Mononuclear cell (primary cell): ENCODE results near the gene ENG. TPM values are rescaled to one million over a fixed set of nuclear protein-coding genes. Genes with fewer than 3 reads are reported as not detected.

Experiments used
- H3K27me3 ChIP-seq: 2 replicates; pipeline ENCODE4 v1.6.0; 2011; ENCODE audit warnings: low read length, control low read depth; ENCODE audit not compliant: insufficient read depth
- H3K4me1 ChIP-seq: 2 replicates; pipeline ENCODE4 v1.5.1; 2011; ENCODE audit warnings: mild to moderate bottlenecking, low read length, control low read depth; ENCODE audit not compliant: insufficient read depth
- H3K4me3 ChIP-seq: 2 replicates; pipeline ENCODE4 v1.5.1; 2011; ENCODE audit warnings: mild to moderate bottlenecking, low read length, moderate library complexity
- H3K9me3 ChIP-seq: 2 replicates; pipeline ENCODE4 v1.5.1; 2011; ENCODE audit warnings: low read depth, mild to moderate bottlenecking, control low read depth, low read length
- total RNA-seq: library from RNA; depleted of rRNA; stranded (reverse); fragments of >200 nt; gene quantifications from one replicate; pipeline ENCODE4 v1.2.3, GENCODE V29; 2012

ENG gene
- total RNA-seq, 1 donor, result 3.8 TPM

GRCh38 chr9:127808347-127809001, 46.0 kb downstream of the ENG start:
- Histone ChIP-seq H3K27me3 (no peaks in the 10 kb centered on the region), H3K4me3 (no peak overlapping the region), H3K4me1 (peaks cover 11% of the 10 kb centered on the region), H3K9me3 (no peaks in the 10 kb centered on the region)

DNA sequence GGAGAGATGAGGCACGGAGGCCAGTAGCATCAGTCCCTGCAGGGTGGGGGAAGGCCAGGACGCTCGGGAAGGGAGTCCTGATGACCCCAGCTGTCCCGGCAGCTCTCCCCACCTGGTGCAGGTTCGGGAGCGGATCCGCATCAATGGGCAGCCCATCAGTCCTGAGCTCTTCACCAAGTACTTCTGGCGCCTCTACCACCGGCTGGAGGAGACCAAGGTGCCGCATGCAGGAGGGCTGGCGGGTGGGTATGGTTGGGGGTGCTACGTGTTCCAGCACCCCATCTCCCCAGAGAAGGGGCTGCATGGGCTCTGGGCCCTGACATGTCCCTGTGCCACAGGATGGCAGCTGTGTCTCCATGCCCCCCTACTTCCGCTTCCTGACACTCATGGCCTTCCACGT, 47.6 kb downstream of the ENG start:
- Histone ChIP-seq H3K9me3 (no peaks in the 10 kb centered on the region), H3K4me3 (no peak overlapping the region), H3K4me1 (peaks cover 21% of the 10 kb centered on the region), H3K27me3 (no peaks in the 10 kb centered on the region)

GRCh38 chr9:127805620-127806019, 48.8 kb downstream of the ENG start:
- no peaks in the 10 kb centered on the region for H3K27me3 ChIP-seq
- H3K4me3 ChIP-seq, result no peak overlapping the region
- H3K9me3 ChIP-seq, result no peaks in the 10 kb centered on the region
- H3K4me1 ChIP-seq, result peaks cover 31% of the 10 kb centered on the region

- Histone ChIP-seq H3K4me1 (peaks cover 31% of the 10 kb centered on the region), H3K27me3 (no peaks in the 10 kb centered on the region), H3K4me3 (peak overlapping the region; percentile 60), H3K9me3 (no peaks in the 10 kb centered on the region)
Observed at GRCh38 chr9:127803507-127804352, 50.7 kb downstream of the ENG start.

DNA sequence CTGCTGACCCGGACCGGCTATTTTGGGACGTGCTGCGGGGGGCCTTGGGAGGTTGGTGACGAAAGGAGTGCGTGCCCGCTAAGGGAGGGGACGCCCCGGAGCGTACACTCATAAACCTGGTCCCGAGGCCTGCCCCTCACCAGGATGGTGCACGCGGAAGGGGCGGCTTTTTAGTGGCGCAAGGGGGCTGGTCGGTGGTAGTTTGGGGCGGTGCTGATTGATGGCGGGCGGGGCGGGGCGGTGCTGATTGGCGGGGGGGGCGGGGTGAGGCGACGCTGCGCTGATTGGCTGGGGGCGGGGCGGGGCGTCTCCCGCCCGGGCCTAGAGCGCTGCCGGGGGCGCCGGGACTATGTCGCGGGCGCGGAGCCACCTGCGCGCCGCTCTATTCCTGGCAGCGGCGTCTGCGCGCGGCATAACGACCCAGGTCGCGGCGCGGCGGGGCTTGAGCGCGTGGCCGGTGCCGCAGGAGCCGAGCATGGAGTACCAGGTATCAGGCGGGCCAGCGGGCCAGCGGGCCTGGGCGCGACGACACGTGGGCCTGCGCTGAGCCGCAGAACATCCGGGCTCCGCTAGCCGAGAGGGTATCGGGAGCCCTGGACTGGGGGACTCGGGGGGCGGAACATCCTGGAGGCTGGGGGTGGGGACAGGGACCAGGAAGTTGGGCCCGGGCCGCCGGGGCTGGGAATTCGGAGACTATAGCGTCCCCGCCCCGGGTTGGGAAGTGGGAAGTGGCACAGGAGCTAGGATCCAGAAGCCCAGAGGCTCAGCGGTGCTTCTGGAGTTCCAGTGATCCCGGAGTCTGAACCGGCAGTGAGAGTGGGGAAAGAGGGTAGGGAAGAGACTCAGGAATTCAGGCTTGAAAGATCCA, 51.6 kb downstream of the ENG start, which contains the start of gene FPGS:
Gene FPGS, plus strand, starts transcription at position 307 of the 868 bp plus-strand sequence. Its CDS starts 43 bp downstream, at position 350.
- peaks cover 32% of the 10 kb centered on the region for H3K4me1 ChIP-seq
- H3K4me3 ChIP-seq, result peak within 1 kb of the TSS; percentile 60
- H3K9me3 ChIP-seq, result no peaks in the 10 kb centered on the region
- H3K27me3 ChIP-seq, result no peaks in the 10 kb centered on the region

GRCh38 chr9:127801955-127802575, 52.4 kb downstream of the ENG start:
- H3K9me3 ChIP-seq, result no peaks in the 10 kb centered on the region
- H3K4me3 ChIP-seq, result peak overlapping the region; percentile 42
- H3K27me3 ChIP-seq, result no peaks in the 10 kb centered on the region
- peaks cover 39% of the 10 kb centered on the region for H3K4me1 ChIP-seq

DNA sequence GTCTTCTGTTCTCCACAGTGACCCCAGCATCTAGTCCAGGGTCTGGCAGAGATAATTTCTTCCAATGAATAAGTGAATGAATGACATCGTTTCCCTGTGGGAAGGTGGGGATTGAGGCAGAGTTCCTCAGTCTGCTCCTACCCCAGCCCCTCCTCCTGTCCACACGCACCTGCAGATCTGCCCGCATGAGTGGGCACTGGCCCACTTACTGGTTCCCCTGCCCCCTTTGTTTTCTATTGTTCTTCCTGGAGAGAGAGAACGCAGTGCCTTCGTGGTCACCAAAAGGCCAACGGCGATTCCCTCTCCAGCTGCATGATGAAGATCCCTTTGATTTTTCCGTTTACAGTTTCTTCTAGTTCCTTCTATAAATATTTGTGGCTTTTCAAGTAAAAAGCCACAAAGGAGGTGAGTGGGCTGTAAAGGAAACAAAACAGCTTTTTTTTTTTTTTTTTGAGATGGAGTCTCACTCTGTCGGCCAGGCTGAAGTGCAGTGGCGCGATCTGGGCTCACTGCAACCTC, 57.5 kb downstream of the ENG start:
- Histone ChIP-seq H3K4me3 (no peak overlapping the region), H3K27me3 (no peaks in the 10 kb centered on the region), H3K4me1 (peaks cover 30% of the 10 kb centered on the region), H3K9me3 (no peaks in the 10 kb centered on the region)

DNA sequence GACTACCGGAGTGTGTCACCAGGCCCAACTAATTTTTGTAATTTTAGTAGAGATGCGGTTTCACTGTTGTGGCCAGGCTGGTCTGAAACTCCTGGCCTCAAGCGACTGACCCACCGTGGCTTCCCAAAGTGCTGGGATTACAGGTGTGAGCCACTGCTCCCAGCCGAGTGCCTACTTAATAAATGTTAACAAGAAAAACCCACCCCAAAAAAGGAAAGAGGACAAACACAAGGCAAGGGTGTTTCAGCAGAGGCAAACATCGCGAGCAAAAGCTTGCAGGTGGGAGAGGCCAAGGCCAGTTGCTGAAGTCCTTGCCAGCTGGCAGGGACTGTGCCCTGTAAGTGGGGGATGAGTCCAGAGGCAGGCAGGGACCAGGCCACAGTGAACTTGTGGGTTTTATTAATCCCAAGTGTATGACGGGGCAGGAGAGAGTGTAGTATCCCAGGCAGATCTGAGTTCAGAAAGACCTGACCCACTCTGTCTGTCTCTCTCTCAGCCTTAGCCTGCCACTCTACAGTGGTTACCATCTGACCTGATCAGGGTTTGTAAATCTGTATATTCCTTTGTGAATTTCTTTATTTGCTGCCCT, 58.1 kb downstream of the ENG start:
- Histone ChIP-seq H3K4me1 (peaks cover 24% of the 10 kb centered on the region), H3K27me3 (no peaks in the 10 kb centered on the region), H3K4me3 (no peak overlapping the region), H3K9me3 (no peaks in the 10 kb centered on the region)

- no peaks in the 10 kb centered on the region for H3K9me3 ChIP-seq
- peaks cover 20% of the 10 kb centered on the region for H3K4me1 ChIP-seq
- H3K4me3 ChIP-seq, result no peak overlapping the region
- no peaks in the 10 kb centered on the region for H3K27me3 ChIP-seq
Observed at GRCh38 chr9:127794001-127794791, 60.3 kb downstream of the ENG start.

GRCh38 chr9:127793093-127793708, 61.3 kb downstream of the ENG start:
- no peak overlapping the region for H3K4me3 ChIP-seq
- H3K27me3 ChIP-seq, result no peaks in the 10 kb centered on the region
- no peaks in the 10 kb centered on the region for H3K9me3 ChIP-seq
- H3K4me1 ChIP-seq, result peaks cover 20% of the 10 kb centered on the region

- Histone ChIP-seq H3K4me1 (peaks cover 23% of the 10 kb centered on the region), H3K4me3 (no peak overlapping the region), H3K9me3 (no peaks in the 10 kb centered on the region), H3K27me3 (no peaks in the 10 kb centered on the region)
Observed at GRCh38 chr9:127792417-127793031, 61.9 kb downstream of the ENG start.

DNA sequence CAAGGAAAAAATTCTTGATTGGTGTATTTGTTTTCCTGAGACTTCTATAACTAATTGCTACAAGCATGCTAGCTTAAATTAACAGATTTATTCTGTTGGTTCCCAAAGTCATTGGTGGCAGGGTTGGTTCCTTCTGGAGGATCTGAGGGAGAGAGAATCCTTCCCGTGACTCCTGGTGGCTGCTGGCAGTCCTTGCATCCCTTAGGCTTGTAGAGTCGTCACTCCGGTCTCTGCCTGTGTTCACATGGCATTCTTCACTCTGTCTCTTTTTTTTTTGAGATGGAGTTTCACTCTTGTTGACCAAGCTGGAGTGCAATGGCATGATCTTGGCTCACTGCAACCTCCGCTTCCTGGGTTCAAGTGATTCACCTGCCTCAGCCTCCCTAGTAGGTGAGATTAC, 63.4 kb downstream of the ENG start:
- Histone ChIP-seq H3K9me3 (no peaks in the 10 kb centered on the region), H3K4me3 (no peak overlapping the region), H3K27me3 (no peaks in the 10 kb centered on the region), H3K4me1 (peaks cover 19% of the 10 kb centered on the region)
